HG03571 (cell line): ENCODE data around the gene ALPL.

Source experiments
- ATAC-seq: cut with Tn5 transposase; IDR thresholded peaks from one replicate; pipeline ENCODE4 v1.9.1; 2021; ENCODE audit not compliant: unreplicated experiment

Gene ALPL

GRCh38 chr1:21614419-21615115, 105.3 kb downstream of the ALPL start:
- no peak for ATAC-seq

GRCh38 chr1:21616372-21616771, 107.1 kb downstream of the ALPL start:
- ATAC-seq, result no peak

- ATAC-seq, result no peak
These were observed 108.0 kb downstream of the ALPL start for GRCh38 chr1:21617126-21617738.

GRCh38 chr1:21618059-21618458, 108.8 kb downstream of the ALPL start:
- no peak for ATAC-seq

GRCh38 chr1:21618561-21619374, 109.5 kb downstream of the ALPL start:
- no peak for ATAC-seq

- no peak for ATAC-seq
These were observed 110.2 kb downstream of the ALPL start for GRCh38 chr1:21619375-21619947.

GRCh38 chr1:21620011-21620410, 110.8 kb downstream of the ALPL start:
- ATAC-seq, result no peak

GRCh38 chr1:21620496-21620895, 111.3 kb downstream of the ALPL start:
- no peak for ATAC-seq

- ATAC-seq, result no peak
These were observed 111.8 kb downstream of the ALPL start for GRCh38 chr1:21621051-21621450.

- no peak for ATAC-seq
These were observed 112.7 kb downstream of the ALPL start for GRCh38 chr1:21621761-21622436.

GRCh38 chr1:21622466-21623315, 113.5 kb downstream of the ALPL start:
- no peak for ATAC-seq

- no peak for ATAC-seq
These were observed 114.3 kb downstream of the ALPL start for GRCh38 chr1:21623410-21623961.

- ATAC-seq, result no peak
These were observed 115.6 kb downstream of the ALPL start for GRCh38 chr1:21624571-21625389.

- ATAC-seq, result no peak
These were observed 116.4 kb downstream of the ALPL start for GRCh38 chr1:21625390-21626190.

GRCh38 chr1:21626921-21627339, 117.7 kb downstream of the ALPL start:
- no peak for ATAC-seq
